HEK293T (cell line): ENCODE results near the gene IZUMO2.
A peak's percentile ranks its signal among the peaks of the same experiment; 100 is the strongest.

Experiments
- CTCF ChIA-PET: fragments of 350-600 bp; formaldehyde crosslinking; extraction: SDS; loops from one replicate; lab custom pipeline; 2021; ENCODE audit warnings: antibody characterized with exemption, inconsistent platforms; lab: Yijun Ruan, JAX
- POLR2A ChIA-PET: fragments of 350-600 bp; formaldehyde crosslinking; extraction: SDS; loops from one replicate; lab custom pipeline; 2020; ENCODE audit warnings: antibody characterized with exemption, inconsistent platforms; lab: Yijun Ruan, JAX
- DNase-seq: peaks from one replicate; pipeline ENCODE4 v3.0.0; 2012; ENCODE audit warnings: mixed read lengths; ENCODE audit errors: extremely low spot score
- ARNT ChIP-seq: fragments of 450-650 bp; IDR thresholded peaks from 2 replicates; pipeline ENCODE4 v1.6.1; 2017; ENCODE audit warnings: mild to moderate bottlenecking
- BHLHE40 ChIP-seq: fragments of 450-650 bp; IDR thresholded peaks from 2 replicates; pipeline ENCODE4 v1.6.1; 2016; ENCODE audit warnings: mild to moderate bottlenecking, moderate library complexity, borderline replicate concordance
- CTBP1 ChIP-seq: fragments of 450-650 bp; IDR thresholded peaks from 2 replicates; pipeline ENCODE4 v1.6.1; 2016; ENCODE audit warnings: borderline replicate concordance
- ELF4 ChIP-seq: fragments of 450-650 bp; IDR thresholded peaks from 2 replicates; pipeline ENCODE4 v1.6.1; 2017; ENCODE audit warnings: antibody characterized with exemption
- FOXA1 ChIP-seq: fragments of 450-650 bp; IDR thresholded peaks from 2 replicates; pipeline ENCODE4 v1.6.1; 2016; ENCODE audit warnings: mild to moderate bottlenecking
- FOXK2 ChIP-seq: fragments of 450-650 bp; IDR thresholded peaks from 2 replicates; pipeline ENCODE4 v1.6.1; 2016; ENCODE audit warnings: mild to moderate bottlenecking
- FOXM1 ChIP-seq: fragments of 450-650 bp; IDR thresholded peaks from 2 replicates; pipeline ENCODE4 v1.6.1; 2017; ENCODE audit warnings: mild to moderate bottlenecking, borderline replicate concordance
- HDGF ChIP-seq: fragments of 450-650 bp; IDR thresholded peaks from 2 replicates; pipeline ENCODE4 v1.6.1; 2017; ENCODE audit warnings: antibody characterized with exemption, borderline replicate concordance
- L3MBTL2 ChIP-seq: fragments of 450-650 bp; conservative IDR thresholded peaks from 2 replicates; pipeline ENCODE4 v1.6.1; 2016; ENCODE audit warnings: mild to moderate bottlenecking
- LEF1 ChIP-seq: fragments of 450-650 bp; IDR thresholded peaks from 2 replicates; pipeline ENCODE4 v1.6.1; 2017; ENCODE audit warnings: mild to moderate bottlenecking, borderline replicate concordance
- NFRKB ChIP-seq: fragments of 450-650 bp; IDR thresholded peaks from 2 replicates; pipeline ENCODE4 v1.6.1; 2016; ENCODE audit warnings: mild to moderate bottlenecking, moderate library complexity
- PKNOX1 ChIP-seq: fragments of 450-650 bp; IDR thresholded peaks from 2 replicates; pipeline ENCODE4 v1.6.1; 2016
- SP1 ChIP-seq: fragments of 450-650 bp; IDR thresholded peaks from 2 replicates; pipeline ENCODE4 v1.6.1; 2017
- SUZ12 ChIP-seq: fragments of 450-650 bp; IDR thresholded peaks from 2 replicates; pipeline ENCODE4 v1.6.1; 2016; ENCODE audit warnings: mild to moderate bottlenecking
- TARDBP ChIP-seq: fragments of 450-650 bp; IDR thresholded peaks from 2 replicates; pipeline ENCODE4 v1.6.1; 2016
- ZNF384 ChIP-seq: fragments of 450-650 bp; IDR thresholded peaks from 2 replicates; pipeline ENCODE4 v1.6.1; 2016

The IZUMO2 gene

GRCh38 chr19:50205681-50206138 is 42.6 kb upstream of the IZUMO2 start:
- ChIA-PET CTCF (no interaction called here), POLR2A (no interaction called here)
- DNase-seq = no peak
- no peak for TF ChIP-seq PKNOX1
- no peak for TF ChIP-seq CTBP1
- TF ChIP-seq ZNF384 = no peak
- no peak for TF ChIP-seq FOXM1
- TF ChIP-seq ELF4 = no peak
- TF ChIP-seq L3MBTL2 = no peak
- no peak for TF ChIP-seq LEF1

GRCh38 chr19:50204811-50205675 is 42.0 kb upstream of the IZUMO2 start:
- TF ChIP-seq FOXA1 = no peak
- TF ChIP-seq NFRKB = no peak
- TF ChIP-seq TARDBP = no peak
- TF ChIP-seq CTBP1 = no peak
- TF ChIP-seq HDGF = no peak
- no peak for TF ChIP-seq ZNF384
- TF ChIP-seq SP1 = no peak
- no peak for TF ChIP-seq BHLHE40
- TF ChIP-seq FOXM1 = no peak
- no peak for TF ChIP-seq PKNOX1
- TF ChIP-seq SUZ12 = no peak
- TF ChIP-seq ARNT = no peak
- TF ChIP-seq ELF4 = no peak
- no peak for TF ChIP-seq L3MBTL2
- TF ChIP-seq LEF1 = no peak
- TF ChIP-seq FOXK2 = no peak
- ChIA-PET POLR2A (no interaction called here), CTCF (no interaction called here)
- no peak for DNase-seq

- TF ChIP-seq FOXM1 (no peak), FOXA1 (no peak), ZNF384 (no peak), ELF4 (no peak), SP1 (no peak), BHLHE40 (no peak), TARDBP (no peak), ARNT (no peak), L3MBTL2 (no peak), SUZ12 (no peak), CTBP1 (no peak), PKNOX1 (no peak), NFRKB (no peak)
- ChIA-PET CTCF (no interaction called here), POLR2A (no interaction called here)
- no peak for DNase-seq
These were observed 41.0 kb upstream of the IZUMO2 start for GRCh38 chr19:50204081-50204428.

GRCh38 chr19:50203281-50204080 is 40.4 kb upstream of the IZUMO2 start, which contains the start of gene MYH14:
Gene MYH14, plus strand, starts transcription at chr19:50203622. Its CDS starts 6,744 bp downstream, at chr19:50210366.
- no peak for TF ChIP-seq FOXA1
- TF ChIP-seq TARDBP = no peak
- peak; percentile 63; the same call in 1 of the 2 replicates for TF ChIP-seq SP1
- TF ChIP-seq FOXM1 = no peak
- TF ChIP-seq NFRKB = no peak
- no peak for TF ChIP-seq ELF4
- TF ChIP-seq ARNT = no peak
- TF ChIP-seq L3MBTL2 = peak; percentile 43; the same call in 1 of the 2 replicates
- TF ChIP-seq PKNOX1 = peak; percentile 99
- no peak for TF ChIP-seq FOXK2
- TF ChIP-seq SUZ12 = no peak
- no peak for TF ChIP-seq CTBP1
- no peak for TF ChIP-seq HDGF
- TF ChIP-seq ZNF384 = no peak
- TF ChIP-seq BHLHE40 = no peak
- TF ChIP-seq LEF1 = no peak
- ChIA-PET POLR2A (interaction anchor here (0.6 to 0.7 kb wide), 2 partner anchors 12 to 56 kb away, joined by 3 read pairs; no protein-coding TSS in a partner anchor), CTCF (no interaction called here)
- peak; percentile 99 for DNase-seq

- POLR2A ChIA-PET = interaction anchor here (0.6 to 0.7 kb wide), 2 partner anchors 12 to 55 kb away, joined by 3 read pairs; no protein-coding TSS in a partner anchor
- no peak for TF ChIP-seq FOXK2
- TF ChIP-seq TARDBP = no peak
- no peak for TF ChIP-seq PKNOX1
- no peak for TF ChIP-seq HDGF
- TF ChIP-seq SP1 = no peak
- TF ChIP-seq SUZ12 = no peak
- no peak for TF ChIP-seq ELF4
- TF ChIP-seq FOXM1 = no peak
- TF ChIP-seq NFRKB = no peak
- no peak for TF ChIP-seq L3MBTL2
- no peak for TF ChIP-seq CTBP1
- TF ChIP-seq FOXA1 = no peak
- TF ChIP-seq ZNF384 = no peak
- no peak for TF ChIP-seq ARNT
- no peak for TF ChIP-seq BHLHE40
- no peak for TF ChIP-seq LEF1
These were observed 39.8 kb upstream of the IZUMO2 start for GRCh38 chr19:50202962-50203280.

More at GRCh38 chr19:50202962-50203280, 39.8 kb upstream of the IZUMO2 start:
- DNase-seq = no peak
- CTCF ChIA-PET = interaction anchor here (0.6 kb wide), 1 partner anchor 10 kb away, joined by 3 read pairs; no protein-coding TSS in a partner anchor
